Testis (tissue), 3 donors: ENCODE data around the gene SLC35E1. TPM values are rescaled to one million over a fixed set of nuclear protein-coding genes. Genes with fewer than 3 reads are reported as not detected.

Source experiments
- DNase-seq: peaks from one replicate; pipeline ENCODE4 v3.0.0-alpha.2; 2019
- H3K27ac ChIP-seq, 2 donors: fragments of 200-600 bp; sonication (generic); one replicate each; pipeline ENCODE4 v1.5.1; 2019
- H3K27me3 ChIP-seq: fragments of 200-600 bp; sonication (generic); one replicate; pipeline ENCODE4 v1.5.1; 2019
- H3K36me3 ChIP-seq: fragments of 200-600 bp; sonication (generic); one replicate; pipeline ENCODE4 v1.5.1; 2017; ENCODE audit warnings: low read depth; ENCODE audit errors: missing control alignments
- H3K4me1 ChIP-seq: fragments of 200-600 bp; sonication (generic); one replicate; pipeline ENCODE4 v1.5.1; 2019
- H3K4me3 ChIP-seq, 2 donors: fragments of 200-600 bp; sonication (generic); one replicate each; pipeline ENCODE4 v1.5.1; 2017 to 2019
- H3K9me3 ChIP-seq: fragments of 200-600 bp; sonication (generic); one replicate; pipeline ENCODE4 v1.5.1; 2017
- CTCF ChIP-seq, 3 experiments: fragments of 450-650 bp in 2 of 3; fragments of 200-600 bp in 1 of 3; sonication (generic) in 1 of 3; IDR thresholded peaks; one replicate each; pipeline ENCODE4 v1.5.1; 2016 to 2019; ENCODE audit warnings: antibody characterized with exemption in 3 of 3, mild to moderate bottlenecking in 2 of 3, moderate library complexity in 1 of 3
- POLR2A ChIP-seq: fragments of 450-650 bp; IDR thresholded peaks from one replicate; pipeline ENCODE4 v1.6.1; 2017; ENCODE audit warnings: antibody characterized with exemption, mild to moderate bottlenecking, moderate library complexity
- WGBS, 2 donors: methylation state at CpG; one replicate each; pipeline ENCODE4 v1.1.5; 2018; 5-methylcytosine and 5-hydroxymethylcytosine counted together
- intact Hi-C: fragments of 100-400 bp; cut with DNase I; formaldehyde crosslinking; loops from one replicate; pipeline ENCODE4 v1.15.1; 2023; ENCODE audit warnings: low total_unique reads
- polyA plus RNA-seq: library from polyadenylated mRNA; stranded (reverse); fragments of 350-450 nt; fragmentation: Illumina TruSeq; extraction: RNeasy Lipid Tissue Mini Kit (QIAGEN cat#74804); gene quantifications from one replicate; pipeline ENCODE4 v1.2.3, GENCODE V29; 2014; ENCODE audit warnings: low read depth, low replicate concordance; ENCODE audit not compliant: insufficient read depth
- small RNA-seq, 2 donors: library from RNA; depleted of rRNA; stranded (forward); fragments of <200 nt; gene quantifications; one replicate each; pipeline ENCODE3, GENCODE V24; 2016
- total RNA-seq, 2 donors: library from RNA; depleted of rRNA; stranded (reverse); fragments of >200 nt; gene quantifications; one replicate each; pipeline ENCODE4 v1.2.3, GENCODE V29; 2016

The SLC35E1 gene
- total and polyA plus RNA-seq, 3 donors from 2014 or later = 20.3 to 56.3 (median 54.0) TPM

GRCh38 chr19:16504271-16504670, 67.9 kb downstream of the SLC35E1 start:
- Histone ChIP-seq H3K9me3 (no peaks in the 10 kb centered on the region), H3K4me1 (peaks cover 5% of the 10 kb centered on the region), H3K36me3 (no peaks in the 10 kb centered on the region), H3K4me3 (no peak overlapping the region), H3K27me3 (no peaks in the 10 kb centered on the region), H3K27ac (no peak overlapping the region)
- DNase-seq = no peak
- intact Hi-C loops = no loop called here
- no peak for TF ChIP-seq POLR2A
- TF ChIP-seq CTCF (IDR thresholded peaks at IDR 0.05) = no peak
- WGBS, 2 donors = 70 to 78% methylated on average over 3 of the region's 3 CpGs

Small RNA genes within 50 kb of the gene (small RNA-seq; reads per million reads assigned to genes)
- 0 reads per million in 2 donors for gene RN7SL146P

Other genes with a start within 250 kb of the SLC35E1 start
- gene KLF2, start 247.6 kb downstream of the SLC35E1 start, total RNA-seq = 10 to 100 TPM; 42.4 to 74.9 TPM
- 40.2 TPM for gene KLF2, start 247.6 kb downstream of the SLC35E1 start, polyA plus RNA-seq
- gene EPS15L1, start 100.4 kb downstream of the SLC35E1 start, total RNA-seq = 10 to 100 TPM; 51.8 to 55.8 TPM
- gene EPS15L1, start 100.4 kb downstream of the SLC35E1 start, polyA plus RNA-seq = 36.5 TPM
- gene CALR3, start 76.2 kb downstream of the SLC35E1 start, total RNA-seq = 10 to 100 TPM; 40.6 to 75.7 TPM
- 102 TPM for gene CALR3, start 76.2 kb downstream of the SLC35E1 start, polyA plus RNA-seq
- gene C19orf44, start 76.0 kb downstream of the SLC35E1 start, total RNA-seq = 10 to 100 TPM; 13.6 to 35.4 TPM
- gene C19orf44, start 76.0 kb downstream of the SLC35E1 start, polyA plus RNA-seq = 40.9 TPM
- 10 to 100 TPM; 46.5 to 51.3 TPM for gene CHERP, start 30.0 kb downstream of the SLC35E1 start, total RNA-seq
- 49.3 TPM for gene CHERP, start 30.0 kb downstream of the SLC35E1 start, polyA plus RNA-seq
- 10 to 100 TPM; 66.1 to 66.5 TPM for gene MED26, start 55.8 kb upstream of the SLC35E1 start, total RNA-seq
- gene MED26, start 55.8 kb upstream of the SLC35E1 start, polyA plus RNA-seq = 80.8 TPM
- gene SMIM7, start 87.7 kb upstream of the SLC35E1 start, total RNA-seq = 100 to 1,000 TPM; 115 to 119 TPM
- 105 TPM for gene SMIM7, start 87.7 kb upstream of the SLC35E1 start, polyA plus RNA-seq
- 10 to 100 TPM; 17.7 to 18.8 TPM for gene TMEM38A, start 88.7 kb upstream of the SLC35E1 start, total RNA-seq
- 12.5 TPM for gene TMEM38A, start 88.7 kb upstream of the SLC35E1 start, polyA plus RNA-seq
- gene NWD1, start 147.4 kb upstream of the SLC35E1 start, total RNA-seq = 1 to 10 TPM; 1.9 to 2.4 TPM
- gene NWD1, start 147.4 kb upstream of the SLC35E1 start, polyA plus RNA-seq = 6.0 TPM